ENCODE results near the gene GDF9.

DNA sequence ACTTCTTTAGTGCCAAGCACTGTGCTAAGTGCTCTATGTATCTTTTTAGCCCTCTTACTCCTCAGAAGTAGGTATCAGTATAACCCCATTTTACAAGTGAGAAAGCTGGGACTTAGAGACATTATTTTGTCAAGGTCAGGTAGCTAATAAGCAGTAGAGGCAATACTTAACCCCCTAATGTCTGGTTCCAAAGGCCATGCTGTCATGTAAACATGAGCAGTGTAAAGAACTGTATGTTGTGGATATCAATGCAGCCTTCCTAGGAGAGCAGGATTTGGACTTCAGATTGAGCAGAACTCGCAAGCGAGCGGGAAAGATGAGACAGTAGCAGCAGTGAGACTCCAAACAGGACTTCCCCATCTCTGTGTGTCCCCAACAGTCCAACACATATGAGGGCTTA is 32.2 kb downstream of the GDF9 start:
- no peak for TF ChIP-seq POLR2A (IDR thresholded peaks at IDR 0.05)
- TF ChIP-seq, protein P1, sequence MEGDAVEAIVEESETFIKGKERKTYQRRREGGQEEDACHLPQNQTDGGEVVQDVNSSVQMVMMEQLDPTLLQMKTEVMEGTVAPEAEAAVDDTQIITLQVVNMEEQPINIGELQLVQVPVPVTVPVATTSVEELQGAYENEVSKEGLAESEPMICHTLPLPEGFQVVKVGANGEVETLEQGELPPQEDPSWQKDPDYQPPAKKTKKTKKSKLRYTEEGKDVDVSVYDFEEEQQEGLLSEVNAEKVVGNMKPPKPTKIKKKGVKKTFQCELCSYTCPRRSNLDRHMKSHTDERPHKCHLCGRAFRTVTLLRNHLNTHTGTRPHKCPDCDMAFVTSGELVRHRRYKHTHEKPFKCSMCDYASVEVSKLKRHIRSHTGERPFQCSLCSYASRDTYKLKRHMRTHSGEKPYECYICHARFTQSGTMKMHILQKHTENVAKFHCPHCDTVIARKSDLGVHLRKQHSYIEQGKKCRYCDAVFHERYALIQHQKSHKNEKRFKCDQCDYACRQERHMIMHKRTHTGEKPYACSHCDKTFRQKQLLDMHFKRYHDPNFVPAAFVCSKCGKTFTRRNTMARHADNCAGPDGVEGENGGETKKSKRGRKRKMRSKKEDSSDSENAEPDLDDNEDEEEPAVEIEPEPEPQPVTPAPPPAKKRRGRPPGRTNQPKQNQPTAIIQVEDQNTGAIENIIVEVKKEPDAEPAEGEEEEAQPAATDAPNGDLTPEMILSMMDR (IDR thresholded peaks at IDR 0.05 in 8 of 11, conservative IDR thresholded peaks at IDR 0.05 in 3 of 11), result no peak
- TF ChIP-seq POLR2AphosphoS5 (IDR thresholded peaks at IDR 0.05), result no peak
